ENCODE measurements around the gene F2RL2. TPM values are rescaled to one million over a fixed set of nuclear protein-coding genes. Genes with fewer than 3 reads are reported as not detected.

Gene F2RL2
- total RNA-seq = 0.29 and 0.80 TPM in 2 replicates

DNA sequence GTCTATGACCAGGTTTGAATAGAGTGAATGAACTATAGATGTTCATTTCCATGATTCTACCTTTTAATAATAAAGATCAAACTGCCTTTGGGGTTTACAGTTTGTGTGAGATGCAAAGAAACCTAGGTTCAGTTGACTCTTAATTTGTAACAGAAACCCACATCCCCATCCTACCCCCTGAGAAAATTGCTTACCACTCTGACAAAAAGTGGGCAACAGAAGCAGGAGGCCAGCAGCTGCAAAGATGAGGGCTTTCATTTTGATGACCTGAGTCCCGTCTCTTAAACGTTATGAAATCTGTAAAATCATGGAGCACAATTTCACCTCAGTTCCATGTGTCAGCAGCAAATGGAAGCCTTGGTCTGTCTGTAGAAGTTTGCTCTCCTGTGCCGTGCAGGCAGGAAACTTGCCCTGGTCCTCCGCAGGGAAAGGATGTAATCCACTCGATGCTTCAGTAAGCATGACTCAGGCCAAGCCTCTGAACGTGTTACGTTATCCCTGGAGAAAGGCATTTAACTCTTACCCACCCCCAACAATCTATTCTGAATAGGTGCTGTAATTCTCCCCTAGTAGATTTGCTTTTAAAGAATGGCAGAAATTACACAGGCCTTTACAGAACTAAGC lies at the start of gene F2RL2:
F2RL2 (minus strand) TSS at position 431 of the 624 bp plus-strand sequence; CDS start at position 258, 173 bp downstream.

Other genes starting within 250 kb of the F2RL2 start
- 3.5 and 5.5 TPM in 2 replicates for gene IQGAP2, start 220.1 kb downstream of the F2RL2 start, total RNA-seq
- gene F2R, start 92.7 kb upstream of the F2RL2 start, total RNA-seq = 213 and 236 TPM in 2 replicates
- gene F2RL1, start 195.6 kb upstream of the F2RL2 start, total RNA-seq = 21.8 and 78.1 TPM in 2 replicates
- not detected in 2 replicates for gene S100Z, start 226.6 kb upstream of the F2RL2 start, total RNA-seq

Measured in thoracic aorta endothelial cell (primary cell).